Stimulated activated CD4-positive, alpha-beta T cell treated with anti-CD3 and anti-CD28 coated beads, Interleukin-15, amount 100 ng/mL, for 1 hour (primary cell): ENCODE results near the gene TUBE1.
"Not testable (repeated sequence)": the region's sequence is repeated elsewhere in the genome, so short reads cannot be mapped to it uniquely, and the experiment has no call there.

ENCODE experiments used
- DNase-seq, 2 donors: peaks; one replicate each; pipeline ENCODE4 v3.0.0-alpha.2; 2020; ENCODE audit warnings: low read depth in 1 of 2, low spot score in 1 of 2

Gene TUBE1, protein sequence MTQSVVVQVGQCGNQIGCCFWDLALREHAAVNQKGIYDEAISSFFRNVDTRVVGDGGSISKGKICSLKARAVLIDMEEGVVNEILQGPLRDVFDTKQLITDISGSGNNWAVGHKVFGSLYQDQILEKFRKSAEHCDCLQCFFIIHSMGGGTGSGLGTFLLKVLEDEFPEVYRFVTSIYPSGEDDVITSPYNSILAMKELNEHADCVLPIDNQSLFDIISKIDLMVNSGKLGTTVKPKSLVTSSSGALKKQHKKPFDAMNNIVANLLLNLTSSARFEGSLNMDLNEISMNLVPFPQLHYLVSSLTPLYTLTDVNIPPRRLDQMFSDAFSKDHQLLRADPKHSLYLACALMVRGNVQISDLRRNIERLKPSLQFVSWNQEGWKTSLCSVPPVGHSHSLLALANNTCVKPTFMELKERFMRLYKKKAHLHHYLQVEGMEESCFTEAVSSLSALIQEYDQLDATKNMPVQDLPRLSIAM

DNA sequence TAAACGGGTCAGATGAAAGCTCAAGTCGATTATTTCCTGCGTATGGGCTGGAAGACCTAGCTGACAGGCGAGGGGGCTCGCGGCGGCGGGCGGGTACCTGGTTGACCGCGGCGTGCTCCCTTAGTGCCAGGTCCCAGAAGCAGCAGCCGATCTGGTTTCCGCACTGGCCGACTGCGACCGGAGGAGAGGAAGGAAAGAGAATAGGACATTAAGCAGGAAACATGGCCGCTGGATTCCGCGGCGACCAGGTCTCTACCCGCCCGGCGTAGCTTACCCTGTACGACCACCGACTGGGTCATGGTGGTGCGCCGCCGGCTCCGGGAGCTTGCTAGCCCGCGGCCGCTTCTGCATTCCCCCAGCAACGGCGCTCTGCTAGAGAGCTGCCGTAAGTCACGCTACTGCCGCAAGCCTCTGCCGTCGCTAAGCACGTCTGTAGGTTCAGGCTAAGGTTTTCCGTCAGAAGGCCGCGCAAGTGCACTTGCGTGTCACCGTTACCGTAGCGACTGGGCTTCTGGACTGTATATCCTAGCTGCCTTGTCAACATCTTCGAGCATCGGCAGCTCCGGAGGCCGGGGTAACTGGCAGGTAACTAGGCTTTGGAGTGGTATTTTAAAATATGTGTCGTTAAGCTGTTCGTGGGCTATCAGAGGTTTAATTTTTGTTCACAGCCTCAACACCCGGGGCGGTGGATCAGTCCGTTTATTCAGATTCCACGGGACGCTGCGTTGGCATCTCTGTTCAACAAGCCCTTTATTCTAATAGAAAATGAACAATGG lies at the start of gene TUBE1, which contains the start of gene FAM229B:
TUBE1 (minus strand) TSS at position 347 of the 776 bp plus-strand sequence; CDS start at position 299, 48 bp downstream.
FAM229B (plus strand) TSS at position 456 of the 776 bp plus-strand sequence. CDS start 11,693 bp downstream, outside the sequence.
- peak; percentile 72 for DNase-seq

DNA sequence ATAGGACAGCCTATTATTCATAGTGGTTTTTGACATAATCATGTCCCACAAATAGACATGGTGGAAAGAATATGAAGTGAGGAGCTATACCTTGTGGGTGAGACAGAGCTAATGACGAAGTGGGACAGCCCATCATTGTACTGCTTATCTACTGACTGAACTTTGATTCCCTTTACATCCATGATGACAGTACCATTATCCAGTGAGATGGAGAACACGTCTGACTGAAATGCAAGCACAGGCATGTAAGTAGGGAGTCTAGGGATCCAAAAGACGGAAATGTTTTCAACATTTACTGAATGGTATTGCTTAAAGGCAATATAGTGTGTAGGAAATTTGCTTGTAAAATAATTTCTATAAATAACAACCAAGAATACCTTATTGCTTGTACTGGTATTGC lies 43.6 kb upstream of the TUBE1 start:
- no peak for DNase-seq

DNA sequence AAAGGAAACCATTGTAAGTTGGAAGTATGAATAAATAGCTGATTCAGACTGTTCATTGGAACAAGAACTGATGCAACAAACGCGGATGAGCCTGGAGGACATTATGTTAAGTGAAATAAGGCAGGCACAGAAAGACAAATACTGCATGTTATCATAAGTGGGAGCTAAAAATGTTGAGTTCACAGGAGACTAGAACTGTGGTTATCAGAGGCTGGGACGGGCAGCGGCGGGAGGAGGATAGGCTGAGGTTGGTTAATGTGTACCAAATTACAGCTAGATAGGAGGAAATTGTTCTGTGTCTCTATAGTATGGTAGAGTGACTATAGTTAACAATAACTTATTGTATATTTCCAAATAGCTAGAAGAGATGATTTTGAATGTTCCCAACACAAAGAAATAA lies 40.9 kb upstream of the TUBE1 start:
- no peak for DNase-seq

DNA sequence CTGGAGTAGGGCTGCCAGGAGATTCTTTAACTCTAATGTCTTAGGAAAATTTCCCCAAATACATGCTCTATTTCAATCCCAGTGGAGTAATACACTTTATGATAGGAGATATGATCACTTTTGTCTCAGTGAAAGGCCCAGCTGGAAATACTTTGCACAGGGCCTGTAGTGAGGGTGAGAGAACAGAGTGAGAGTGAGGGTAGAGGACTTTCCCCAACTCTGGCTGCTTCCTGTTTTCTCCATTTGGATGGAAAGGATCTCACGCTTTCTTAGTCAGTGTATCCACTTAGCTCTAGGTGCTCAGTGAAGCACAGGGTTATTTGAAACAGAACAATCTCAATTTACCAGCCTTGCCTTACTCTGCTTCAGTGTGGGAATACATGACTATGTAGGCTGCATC lies 36.7 kb upstream of the TUBE1 start:
- DNase-seq = no peak

DNA sequence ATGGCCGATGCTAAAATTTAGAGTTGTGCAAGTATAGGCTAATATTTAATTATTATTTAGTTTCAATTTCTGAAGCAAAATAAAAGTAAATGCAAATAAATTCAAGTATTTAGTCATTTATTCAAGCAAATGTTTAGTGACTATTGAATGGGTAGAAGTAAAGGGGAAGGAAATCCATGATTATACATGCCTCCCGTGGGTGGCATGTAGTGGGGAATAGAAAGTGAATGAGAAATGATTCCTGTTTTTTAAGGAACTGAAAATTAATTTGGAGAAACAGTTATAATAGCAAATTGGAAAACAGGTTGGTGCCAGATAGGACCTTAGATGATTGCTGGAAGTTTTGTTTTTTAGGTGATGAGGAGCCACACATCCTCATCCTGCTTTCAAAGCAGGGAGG lies 35.5 kb upstream of the TUBE1 start:
- DNase-seq = no peak

DNA sequence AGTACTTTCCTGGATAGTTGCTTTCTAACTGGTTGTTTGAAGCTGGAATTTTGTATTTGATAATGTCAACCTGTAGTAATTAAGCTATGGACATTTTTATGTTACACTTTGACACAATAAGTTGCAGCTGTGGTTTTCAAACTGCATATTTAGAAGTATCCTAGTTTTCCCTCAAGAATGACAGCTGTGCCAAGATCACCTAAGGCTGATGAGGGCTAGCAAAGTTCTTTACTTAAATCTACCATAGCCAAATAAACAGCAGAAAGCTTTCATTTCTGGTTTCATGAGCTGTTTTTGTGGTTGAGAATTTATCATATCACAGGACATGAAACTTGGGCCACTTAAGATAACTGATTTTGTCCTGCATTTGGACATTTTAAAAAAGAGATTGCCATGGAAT lies 30.8 kb upstream of the TUBE1 start:
- no peak for DNase-seq

DNA sequence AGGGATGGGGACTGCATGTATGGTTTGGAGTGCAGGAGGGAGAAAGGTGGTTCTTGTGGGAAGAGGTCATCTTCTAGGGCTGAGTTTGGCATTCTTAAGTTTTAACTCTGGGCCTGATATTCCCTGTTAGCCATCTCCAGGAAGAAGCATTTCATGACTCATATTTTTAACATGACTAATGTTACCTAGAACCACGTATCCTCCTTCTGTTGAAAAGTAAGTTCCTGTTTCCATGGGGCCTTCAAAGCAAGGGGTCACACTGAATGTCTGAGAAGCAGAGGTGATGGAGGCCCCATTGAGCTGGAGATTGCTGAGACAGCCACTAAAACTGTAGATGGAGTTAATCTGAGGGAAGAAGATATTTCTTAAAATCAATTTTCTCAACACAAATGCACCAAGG lies 30.3 kb upstream of the TUBE1 start:
- DNase-seq = no peak

DNA sequence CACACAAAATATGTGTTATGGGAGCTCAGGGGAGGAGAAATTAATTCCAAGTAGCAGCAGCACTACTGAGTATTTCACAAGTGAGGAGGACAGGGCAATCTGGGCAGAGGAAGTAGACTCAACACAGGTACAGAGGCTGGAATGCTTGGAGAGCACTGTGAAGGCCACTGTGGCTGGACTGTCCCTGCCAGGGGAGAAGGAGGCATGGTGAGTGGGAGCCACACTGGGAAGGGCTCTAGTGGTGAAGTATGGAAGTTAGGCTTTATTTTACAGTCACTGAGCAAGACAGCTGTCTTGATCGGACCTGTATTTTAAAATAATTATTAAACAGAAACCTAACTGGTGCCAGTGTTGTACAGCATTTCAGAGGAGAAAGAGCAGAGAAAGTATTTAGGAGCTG lies 28.9 kb upstream of the TUBE1 start:
- no peak for DNase-seq

DNA sequence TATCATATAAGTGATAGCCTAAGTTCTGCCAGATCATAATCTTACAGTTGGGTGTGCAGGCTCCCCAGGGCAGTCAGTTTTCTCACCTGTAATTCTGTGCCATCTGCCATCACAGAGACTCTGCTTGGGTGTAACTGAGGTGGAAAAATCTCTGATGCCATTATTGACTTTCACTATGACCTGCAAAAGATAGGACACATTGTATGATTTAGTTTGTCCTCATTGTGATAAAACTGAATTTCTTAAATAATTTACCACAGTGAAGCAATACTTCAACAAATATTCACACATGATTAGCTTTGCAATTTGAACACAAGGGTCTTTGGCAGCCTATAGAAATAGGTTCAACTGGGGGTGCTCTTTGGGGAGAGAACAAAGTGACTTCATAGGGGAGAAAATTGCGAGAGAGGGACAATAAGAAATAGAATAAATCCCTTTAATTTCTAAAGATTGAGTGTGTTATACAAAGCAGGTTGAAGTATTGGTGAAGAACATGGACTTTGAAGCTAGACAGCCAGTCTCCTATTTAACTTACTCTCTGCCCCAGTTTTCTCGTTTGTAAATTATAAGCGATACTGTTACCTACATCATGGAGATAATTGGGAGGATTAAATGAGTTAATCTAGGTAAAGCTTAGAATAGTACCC lies 27.4 kb upstream of the TUBE1 start:
- no peak for DNase-seq

DNA sequence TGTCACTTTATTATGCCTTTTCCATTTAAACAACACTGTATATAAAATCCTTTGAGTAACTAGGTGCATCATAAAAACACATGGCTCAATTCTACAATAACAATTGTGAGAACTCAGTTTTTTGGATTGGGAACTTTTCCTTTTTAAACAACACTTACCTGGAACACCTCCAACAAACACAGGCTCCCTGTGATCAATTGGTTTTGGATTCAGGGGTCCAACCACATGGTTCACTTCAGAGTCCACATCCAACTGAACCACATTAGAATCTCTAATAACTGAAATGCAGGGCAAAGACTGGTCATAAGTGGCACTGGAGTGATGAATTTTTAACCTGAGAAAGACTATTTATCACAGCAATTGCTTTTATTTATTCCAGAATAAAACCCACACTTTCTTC lies 26.6 kb upstream of the TUBE1 start:
- DNase-seq = no peak

DNA sequence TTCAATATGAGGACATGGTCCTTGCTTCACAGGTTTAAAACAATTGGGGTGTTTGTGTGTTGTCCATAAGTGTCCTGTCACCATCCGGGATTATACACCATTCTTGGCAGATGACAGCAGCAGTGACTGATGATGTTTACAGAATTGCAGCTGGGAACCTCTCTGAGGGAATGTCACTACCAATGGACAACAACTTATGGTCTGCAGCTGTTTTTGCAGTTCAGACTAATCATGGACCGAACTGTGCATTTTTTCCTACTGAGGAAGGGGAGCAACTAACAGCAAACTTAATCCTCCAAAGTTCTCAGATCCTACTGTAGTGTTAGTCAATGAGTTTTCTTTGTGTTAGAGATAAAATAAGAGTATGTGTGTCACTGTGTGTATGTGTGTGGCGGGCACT lies 26.1 kb upstream of the TUBE1 start:
- no peak for DNase-seq

DNA sequence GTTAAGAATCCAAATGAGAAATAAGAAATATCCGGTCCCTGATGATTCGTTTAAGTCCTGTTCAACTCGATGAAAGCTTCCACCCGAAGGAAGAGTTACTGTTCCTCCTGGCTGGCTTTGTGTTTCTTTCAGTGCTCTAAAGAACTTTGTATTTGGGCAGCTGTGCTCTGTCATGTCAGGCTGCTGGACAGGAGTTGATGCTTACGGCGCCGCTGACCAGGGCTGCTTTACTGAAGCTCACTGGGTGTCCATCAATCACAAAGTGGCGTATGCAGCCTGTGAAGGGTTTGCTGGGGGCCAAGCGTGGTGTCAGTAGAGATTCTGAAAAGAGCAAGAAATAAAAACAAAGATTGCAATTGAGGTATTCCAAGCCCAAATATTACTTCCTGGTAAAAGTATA lies 22.0 kb upstream of the TUBE1 start:
- no peak for DNase-seq

DNA sequence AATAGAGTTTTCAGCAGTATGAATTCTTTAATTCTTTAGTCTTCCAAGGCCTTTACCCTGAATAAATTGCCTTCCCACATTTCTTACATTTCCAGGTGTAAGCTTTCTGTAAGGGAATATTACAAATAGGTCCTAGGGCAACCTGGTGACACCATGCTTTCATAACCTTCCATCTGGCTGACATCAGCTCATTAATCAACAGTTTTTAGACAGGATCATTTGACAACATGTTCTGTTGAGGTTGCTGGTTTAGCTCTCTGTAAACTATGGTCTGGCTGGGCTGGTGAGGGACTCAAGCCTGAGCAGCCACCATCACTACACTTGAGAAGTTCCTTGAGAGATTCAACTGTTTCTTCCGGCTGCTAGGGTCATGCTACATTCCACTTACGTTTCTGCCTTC lies 19.3 kb upstream of the TUBE1 start:
- no peak for DNase-seq

DNA sequence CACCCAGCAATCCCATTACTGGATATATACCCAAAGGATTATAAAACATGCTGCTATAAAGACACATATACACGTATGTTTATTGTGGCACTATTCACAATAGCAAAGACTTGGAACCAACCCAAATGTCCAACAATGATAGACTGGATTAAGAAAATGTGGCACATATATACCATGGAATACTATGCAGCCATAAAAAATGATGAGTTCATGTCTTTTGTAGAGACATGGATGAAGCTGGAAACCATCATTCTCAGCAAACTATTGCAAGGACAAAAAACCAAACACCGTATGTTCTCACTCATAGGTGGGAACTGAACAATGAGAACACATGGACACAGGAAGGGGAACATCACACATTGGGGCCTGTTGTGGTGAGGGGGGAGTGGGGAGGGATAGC lies 18.7 kb upstream of the TUBE1 start:
- DNase-seq = not testable (repeated sequence)

DNA sequence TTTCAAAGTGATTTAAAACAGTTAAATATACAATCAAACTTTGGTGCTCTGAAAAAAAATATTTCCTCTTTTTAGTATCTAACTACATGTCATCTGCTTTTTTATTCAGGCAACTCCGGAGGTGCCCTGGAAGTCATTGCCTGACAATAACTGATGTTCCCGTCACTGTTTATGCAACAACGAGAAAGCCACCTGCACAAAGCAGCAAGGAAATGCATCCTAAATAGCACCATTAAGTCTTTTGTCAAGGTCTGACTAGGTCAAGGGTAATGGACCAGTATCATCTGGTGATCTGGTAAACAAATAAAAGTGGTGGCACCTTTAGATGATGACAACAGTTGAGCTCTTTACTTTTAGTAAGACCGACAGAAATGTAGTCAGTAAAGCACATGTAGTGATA lies 13.3 kb upstream of the TUBE1 start:
- DNase-seq = no peak

DNA sequence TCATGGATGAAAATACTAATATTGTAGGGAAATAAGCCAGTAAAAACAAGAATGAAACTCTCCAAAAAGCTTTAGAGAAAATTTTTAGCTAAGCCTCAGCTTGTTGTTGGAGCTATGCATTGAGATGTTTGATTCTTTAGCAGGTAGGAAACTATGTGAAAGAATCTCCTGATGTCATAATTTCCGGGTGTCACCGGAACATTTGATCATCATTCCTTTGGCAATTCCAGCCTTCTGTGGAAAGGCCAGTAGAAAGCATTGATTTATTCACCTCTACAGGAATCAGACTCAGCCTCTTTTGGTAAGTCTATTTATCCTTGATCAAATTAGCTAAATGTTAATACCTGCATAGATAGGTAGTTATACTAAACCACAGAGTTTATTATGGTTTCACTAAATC lies 9.6 kb upstream of the TUBE1 start:
- DNase-seq = no peak

DNA sequence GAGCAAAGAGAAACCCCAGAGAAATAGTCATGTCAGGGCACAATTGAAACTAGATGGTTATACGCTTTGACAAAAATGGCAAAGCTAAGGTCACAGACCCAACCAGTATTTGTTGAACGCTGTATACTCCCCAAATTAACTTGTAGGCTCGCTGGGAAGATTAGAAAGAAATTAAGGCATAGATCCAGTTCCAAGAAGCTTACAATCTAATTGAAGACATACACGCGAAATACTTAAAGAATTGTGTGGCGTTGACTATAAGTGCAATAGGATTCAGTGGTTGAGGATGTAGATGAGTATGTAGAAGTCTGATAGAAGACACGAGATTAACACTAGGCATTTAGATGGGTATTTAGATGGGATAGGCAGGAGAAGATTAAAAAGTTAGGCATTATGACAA lies 634 bp upstream of the TUBE1 start:
- DNase-seq = no peak

DNA sequence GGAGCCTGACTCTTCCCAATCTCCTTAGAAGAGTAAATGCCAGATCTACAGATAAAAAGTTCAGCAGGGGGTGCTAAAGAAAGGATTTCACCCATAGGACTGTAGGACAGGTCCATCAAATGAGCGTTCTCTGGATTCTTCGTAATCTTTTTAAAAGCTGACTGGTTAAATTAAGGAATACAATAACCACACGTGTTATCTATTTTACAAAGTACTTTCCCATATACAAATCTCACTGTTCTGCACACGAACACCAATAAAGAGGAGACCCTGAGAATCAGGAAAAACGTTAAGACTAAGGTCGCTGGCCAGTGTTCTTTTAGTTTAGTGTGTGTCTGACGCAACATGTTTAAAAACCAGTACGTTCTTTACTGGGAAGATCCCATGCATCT lies 542 bp downstream of the TUBE1 start:
- DNase-seq = no peak

DNA sequence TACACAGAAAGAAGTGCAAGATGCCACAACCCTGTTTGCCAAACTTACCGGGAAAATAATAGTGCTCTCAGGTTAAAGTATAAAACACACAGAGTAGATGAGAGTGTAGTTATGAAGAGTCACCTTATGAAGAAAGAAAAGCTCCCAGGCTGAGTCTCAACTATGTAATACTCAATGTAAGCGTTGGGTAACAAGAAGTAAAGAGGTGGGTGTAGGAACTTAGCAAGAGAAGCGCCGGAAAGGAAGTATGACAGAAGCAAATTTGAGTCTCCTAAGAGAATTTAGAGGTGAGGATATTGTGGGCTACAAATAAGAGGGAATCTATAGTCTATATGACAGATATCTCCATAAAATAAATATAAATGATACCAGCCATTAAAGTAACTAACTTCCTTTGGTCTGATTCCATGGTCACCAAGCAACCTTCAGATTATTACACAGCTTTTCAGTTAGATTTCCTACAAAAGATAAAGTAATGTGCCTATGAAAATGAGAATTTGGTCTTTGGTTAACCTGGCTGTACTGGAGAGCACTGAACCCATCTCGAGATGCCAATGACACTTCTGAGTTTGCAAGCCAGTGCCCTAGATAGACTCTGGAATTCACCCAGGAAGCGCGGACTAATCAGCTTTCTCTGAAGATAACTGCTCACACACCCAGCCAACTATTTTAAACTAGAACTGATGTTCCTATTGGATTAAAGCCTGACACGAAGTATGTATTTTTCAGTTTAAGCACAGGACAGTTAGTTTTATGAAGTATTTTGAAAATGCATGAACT lies 1.8 kb downstream of the TUBE1 start:
- no peak for DNase-seq

DNA sequence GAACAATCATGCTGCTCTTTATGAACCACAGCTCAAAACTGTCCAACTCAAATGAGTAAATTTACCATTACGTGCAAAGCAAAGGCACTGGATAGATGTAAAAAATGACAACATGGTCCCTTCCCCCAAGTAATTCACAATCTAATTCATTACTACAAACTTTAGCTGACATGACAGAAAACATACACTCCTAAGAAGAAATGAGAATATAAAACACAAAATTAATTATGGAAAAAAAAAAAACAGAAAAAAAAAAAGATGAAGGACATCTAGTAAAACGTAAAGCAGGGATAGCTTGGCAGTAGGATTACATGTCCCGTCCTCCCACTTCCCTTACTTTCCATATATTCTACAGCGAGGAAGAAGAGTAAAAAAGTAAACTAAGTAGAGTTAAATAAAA lies 5.7 kb downstream of the TUBE1 start:
- DNase-seq = no peak

DNA sequence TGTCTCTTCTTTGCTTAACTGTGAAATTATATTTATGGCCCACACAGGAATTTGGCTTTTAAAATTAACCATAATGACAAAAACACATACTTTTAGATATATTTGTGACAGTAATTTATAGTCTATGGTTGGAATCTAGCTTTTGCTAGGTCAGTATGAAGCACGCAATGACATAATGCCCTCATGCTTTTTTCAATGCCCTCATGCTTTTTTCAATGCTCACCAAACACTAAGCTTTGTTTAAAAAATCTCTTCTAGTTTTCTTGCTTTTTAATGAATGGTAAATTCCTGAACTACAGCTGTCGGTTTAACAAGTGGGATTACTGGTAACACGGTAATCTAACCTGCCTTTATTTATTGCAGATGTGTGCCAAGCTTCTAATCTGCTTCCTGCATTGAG lies 20.7 kb downstream of the TUBE1 start:
- DNase-seq = no peak
